ENCODE results near the gene NR3C1. TPM values are rescaled to one million over a fixed set of nuclear protein-coding genes. Genes with fewer than 3 reads are reported as not detected.

Gene NR3C1
- polyA plus RNA-seq, 1 experiment: 44.1 TPM

GRCh38 chr5:143229896-143230675 is 173.4 kb downstream of the NR3C1 start:
- no peaks in the 10 kb centered on the region for H3K9me3 ChIP-seq (ENCODE audit: control insufficient read depth, insufficient read depth, low read length)
- ChIA-PET CTCF (interaction anchor here (0.6 kb wide), 1 partner anchor 1336 kb away, joined by 6 read pairs; no protein-coding TSS in a partner anchor), POLR2A (no interaction called here)
- H3K27ac ChIP-seq (ENCODE audit: low read depth, low read length): peak overlapping the region; percentile 11
- no peaks in the 10 kb centered on the region for H3K27me3 ChIP-seq (ENCODE audit: control insufficient read depth, insufficient read depth, low read length)
- TF ChIP-seq CTCF (IDR thresholded peaks at IDR 0.05; ENCODE audit: low read depth, low read length): no peak
- DNase-seq (ENCODE audit: low read depth, low spot score): no peak
- H3K4me3 ChIP-seq (ENCODE audit: low read depth, low read length): no peak overlapping the region

GRCh38 chr5:143229426-143229895 is 174.0 kb downstream of the NR3C1 start:
- no peak for TF ChIP-seq CTCF (IDR thresholded peaks at IDR 0.05; ENCODE audit: low read depth, low read length)
- CTCF ChIA-PET: interaction anchor here (0.6 kb wide), 1 partner anchor 1336 kb away, joined by 6 read pairs; no protein-coding TSS in a partner anchor
- POLR2A ChIA-PET: no interaction called here
- Histone ChIP-seq H3K9me3 (ENCODE audit: control insufficient read depth, insufficient read depth, low read length) (no peaks in the 10 kb centered on the region), H3K4me3 (ENCODE audit: low read depth, low read length) (no peak overlapping the region), H3K27ac (ENCODE audit: low read depth, low read length) (no peak overlapping the region), H3K27me3 (ENCODE audit: control insufficient read depth, insufficient read depth, low read length) (no peaks in the 10 kb centered on the region)
- no peak for DNase-seq (ENCODE audit: low read depth, low spot score)

GRCh38 chr5:143228597-143229293 is 174.7 kb downstream of the NR3C1 start:
- Histone ChIP-seq H3K4me3 (ENCODE audit: low read depth, low read length) (no peak overlapping the region), H3K27ac (ENCODE audit: low read depth, low read length) (no peak overlapping the region), H3K27me3 (ENCODE audit: control insufficient read depth, insufficient read depth, low read length) (no peaks in the 10 kb centered on the region), H3K9me3 (ENCODE audit: control insufficient read depth, insufficient read depth, low read length) (no peaks in the 10 kb centered on the region)
- ChIA-PET CTCF (interaction anchor here (1.3 kb wide), 1 partner anchor 10 kb away, joined by 3 read pairs; no protein-coding TSS in a partner anchor), POLR2A (no interaction called here)
- no peak for TF ChIP-seq CTCF (IDR thresholded peaks at IDR 0.05; ENCODE audit: low read depth, low read length)
- no peak for DNase-seq (ENCODE audit: low read depth, low spot score)

Small RNA genes within 50 kb of the gene (small RNA-seq; reads per million reads assigned to genes)
- not detected for gene AC091925.2 (ENCODE audit: insufficient read length, low read depth)
